ENCODE measurements around the gene SUPT4H1.

- TF ChIP-seq, protein P1, sequence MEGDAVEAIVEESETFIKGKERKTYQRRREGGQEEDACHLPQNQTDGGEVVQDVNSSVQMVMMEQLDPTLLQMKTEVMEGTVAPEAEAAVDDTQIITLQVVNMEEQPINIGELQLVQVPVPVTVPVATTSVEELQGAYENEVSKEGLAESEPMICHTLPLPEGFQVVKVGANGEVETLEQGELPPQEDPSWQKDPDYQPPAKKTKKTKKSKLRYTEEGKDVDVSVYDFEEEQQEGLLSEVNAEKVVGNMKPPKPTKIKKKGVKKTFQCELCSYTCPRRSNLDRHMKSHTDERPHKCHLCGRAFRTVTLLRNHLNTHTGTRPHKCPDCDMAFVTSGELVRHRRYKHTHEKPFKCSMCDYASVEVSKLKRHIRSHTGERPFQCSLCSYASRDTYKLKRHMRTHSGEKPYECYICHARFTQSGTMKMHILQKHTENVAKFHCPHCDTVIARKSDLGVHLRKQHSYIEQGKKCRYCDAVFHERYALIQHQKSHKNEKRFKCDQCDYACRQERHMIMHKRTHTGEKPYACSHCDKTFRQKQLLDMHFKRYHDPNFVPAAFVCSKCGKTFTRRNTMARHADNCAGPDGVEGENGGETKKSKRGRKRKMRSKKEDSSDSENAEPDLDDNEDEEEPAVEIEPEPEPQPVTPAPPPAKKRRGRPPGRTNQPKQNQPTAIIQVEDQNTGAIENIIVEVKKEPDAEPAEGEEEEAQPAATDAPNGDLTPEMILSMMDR (IDR thresholded peaks at IDR 0.05), result no peak
- TF ChIP-seq EZH2 (IDR thresholded peaks at IDR 0.05; ENCODE audit: borderline replicate concordance, insufficient read depth, low read depth, low read length, poor library complexity, severe bottlenecking), result no peak
Measured at GRCh38 chr17:58341861-58342475, 10.0 kb downstream of the SUPT4H1 start.
